Measurements from ENCODE around the gene CDYL2.
"Not testable (repeated sequence)": the region's sequence is repeated elsewhere in the genome, so short reads cannot be mapped to it uniquely, and the experiment has no call there.

The CDYL2 gene

DNA sequence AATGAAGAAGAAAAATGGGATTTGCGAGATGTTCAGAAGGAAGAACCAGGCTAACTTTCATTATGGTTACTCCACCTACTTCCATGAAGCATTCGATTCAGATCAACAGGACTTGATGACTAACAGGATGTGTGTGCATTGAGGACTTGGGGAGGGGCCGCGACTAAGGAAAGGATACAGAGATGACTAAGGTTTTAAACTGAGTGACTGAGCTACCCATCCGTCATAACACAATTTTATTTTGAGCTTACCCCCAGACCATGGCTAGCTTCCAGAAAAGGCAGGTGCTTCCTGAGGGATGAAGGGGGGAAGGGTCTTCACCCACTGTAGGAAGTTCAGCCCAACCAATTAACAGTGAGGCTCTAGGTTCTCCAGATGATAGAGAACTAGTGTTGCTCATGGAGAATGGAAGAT is 2.5 kb upstream of the CDYL2 start:
- DNase-seq = no peak

DNA sequence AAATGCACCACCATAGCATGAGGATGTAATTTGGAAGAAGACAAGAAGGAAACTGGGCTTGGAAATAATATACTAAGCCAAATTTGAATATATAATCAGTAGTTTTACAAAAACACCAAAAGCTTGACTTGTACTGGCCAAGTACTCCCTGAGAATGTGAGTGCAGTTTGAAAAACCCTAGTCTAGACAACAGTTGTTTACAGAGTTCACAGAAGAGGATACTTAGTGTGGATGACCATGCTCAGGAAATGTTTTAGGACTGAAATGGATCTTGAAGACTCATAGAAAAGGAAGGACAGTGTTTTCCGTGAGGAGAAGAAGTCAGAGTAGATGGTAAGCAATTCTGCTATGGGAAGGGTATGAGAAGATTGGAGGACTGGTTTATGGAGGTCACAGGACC is 1.9 kb upstream of the CDYL2 start:
- no peak for DNase-seq

DNA sequence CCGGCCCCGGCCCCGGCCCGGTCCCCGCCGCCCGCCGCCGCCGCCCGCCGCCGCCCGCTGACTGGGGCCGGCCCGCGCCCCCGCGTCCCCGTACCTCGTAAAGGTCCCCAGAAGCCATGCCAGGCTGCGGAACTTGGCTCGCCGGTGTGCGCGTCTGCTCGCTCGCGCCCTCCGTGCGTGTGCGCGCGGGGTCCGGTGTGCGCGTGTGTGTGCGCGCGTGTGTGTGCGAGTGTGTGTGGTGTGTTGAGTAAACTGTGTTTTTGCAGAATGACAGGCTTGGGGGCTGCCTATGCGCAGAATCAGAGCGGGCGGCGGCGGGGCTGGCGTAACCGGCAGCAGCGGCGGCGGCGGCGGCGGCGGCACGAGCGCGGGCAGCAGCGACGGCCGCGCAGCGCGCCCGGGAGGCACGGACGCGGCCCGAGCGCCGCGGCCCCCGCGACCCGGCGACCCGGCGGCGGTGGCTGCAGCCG is 307 bp downstream of the CDYL2 start:
- DNase-seq = no peak

DNA sequence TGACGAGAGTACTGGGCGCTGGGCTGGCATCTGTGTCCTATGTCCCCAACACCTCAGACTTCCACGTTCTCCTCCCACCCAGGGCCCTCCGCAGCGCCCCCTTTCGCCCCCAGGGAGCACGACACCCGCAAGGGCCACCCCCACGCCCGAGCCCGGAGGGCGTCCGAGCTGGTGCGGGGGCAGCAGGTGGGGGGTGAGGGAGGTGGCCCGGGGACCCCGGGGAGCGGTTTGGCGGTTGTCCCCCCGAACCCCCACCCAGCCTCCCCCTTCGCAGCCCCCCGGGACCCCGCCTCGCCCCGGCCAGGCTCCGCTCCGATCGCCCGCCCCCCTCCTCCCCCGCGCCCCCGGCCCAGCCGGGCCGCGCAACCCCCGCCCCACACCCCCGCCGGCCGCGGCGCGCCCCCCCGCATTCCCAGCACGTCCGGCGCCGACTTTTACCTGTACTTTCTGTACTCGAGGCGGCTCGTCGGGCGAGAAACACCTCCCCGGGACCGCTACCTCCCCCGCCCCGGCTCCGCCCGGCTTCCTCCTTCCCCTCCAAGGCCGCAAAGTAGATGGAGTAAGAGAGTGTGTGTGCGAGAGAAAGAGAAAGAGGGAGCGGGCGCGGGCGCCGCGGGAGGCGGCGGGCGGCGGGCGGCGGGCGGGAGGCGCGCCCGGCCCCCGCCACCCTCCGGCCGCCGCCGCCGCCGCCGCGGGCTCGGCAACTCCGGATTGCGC is 901 bp downstream of the CDYL2 start:
- DNase-seq = no peak

DNA sequence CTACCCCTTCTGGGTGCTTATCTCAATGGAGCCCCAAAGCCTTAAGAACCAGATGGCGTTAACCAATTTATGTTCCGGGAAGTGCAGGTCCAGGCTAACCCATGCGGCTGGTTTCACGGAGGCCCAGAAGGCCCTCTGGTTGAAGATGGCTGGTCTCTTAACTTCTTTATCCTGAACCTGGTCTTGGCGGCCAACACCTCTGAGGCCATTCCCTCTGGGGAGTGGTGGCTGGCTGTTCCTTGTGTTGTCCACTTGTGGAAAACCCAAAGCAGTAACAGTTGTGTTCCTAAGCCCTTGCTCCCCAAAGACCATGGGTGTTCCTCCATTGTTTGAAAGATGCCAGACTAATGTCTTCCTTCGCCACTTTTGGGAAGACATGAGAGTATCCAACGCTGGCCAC is 1.5 kb downstream of the CDYL2 start:
- no peak for DNase-seq

DNA sequence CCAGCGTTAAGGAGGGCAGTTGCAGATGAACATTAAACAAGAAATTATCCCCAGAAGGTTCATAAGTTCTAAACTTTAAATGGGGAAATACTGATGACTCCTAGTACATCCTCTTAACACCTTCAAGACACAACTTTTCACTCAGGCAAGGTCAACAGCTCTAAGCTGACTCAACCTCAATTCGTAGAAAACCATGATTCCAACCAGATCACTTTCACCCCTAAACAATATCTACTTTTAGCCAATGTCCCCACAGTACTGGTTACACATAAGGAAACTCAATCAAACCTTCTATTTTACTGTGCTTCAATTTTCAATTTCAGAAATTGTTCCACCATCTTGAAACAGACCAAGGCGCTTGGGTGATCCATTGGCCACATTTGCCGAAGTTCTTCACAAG is 2.3 kb downstream of the CDYL2 start:
- DNase-seq = no peak

DNA sequence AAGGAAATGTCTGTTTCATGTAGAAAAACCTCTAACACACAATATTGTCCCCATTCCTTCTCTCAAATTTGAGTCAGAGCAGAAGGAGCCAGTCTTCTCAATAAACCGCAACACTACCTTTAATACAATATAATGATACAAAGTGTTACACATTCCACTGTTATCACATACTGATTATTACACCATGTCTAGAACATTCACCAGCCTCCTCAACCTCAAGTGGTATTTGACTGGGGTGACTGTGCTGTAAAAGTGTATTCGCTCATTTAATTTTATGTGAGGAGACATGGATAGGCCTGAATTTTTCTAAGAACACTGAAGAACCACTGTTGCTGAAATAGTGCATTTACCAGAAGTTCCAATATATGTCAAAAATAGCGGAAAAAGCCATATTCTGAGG is 10.3 kb downstream of the CDYL2 start:
- no peak for DNase-seq

DNA sequence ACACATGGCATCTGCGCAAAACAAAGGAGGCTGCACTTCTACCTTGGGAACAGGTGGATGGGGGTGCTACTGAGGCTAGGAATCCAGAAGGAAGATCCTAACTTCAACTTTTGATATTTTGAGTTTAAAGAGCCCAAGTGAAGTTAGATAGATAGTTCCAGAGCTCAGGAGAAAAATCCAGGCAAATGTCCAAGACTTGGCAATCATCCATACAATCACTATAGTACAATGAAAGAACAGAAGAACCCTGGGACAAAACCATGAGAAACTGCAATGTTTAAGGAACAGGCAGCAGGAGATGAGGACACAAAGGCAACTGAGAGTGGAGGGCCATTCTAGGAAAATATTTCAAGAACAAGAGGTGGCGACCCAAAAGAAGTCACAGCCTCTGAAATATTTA is 12.4 kb downstream of the CDYL2 start:
- DNase-seq = no peak

DNA sequence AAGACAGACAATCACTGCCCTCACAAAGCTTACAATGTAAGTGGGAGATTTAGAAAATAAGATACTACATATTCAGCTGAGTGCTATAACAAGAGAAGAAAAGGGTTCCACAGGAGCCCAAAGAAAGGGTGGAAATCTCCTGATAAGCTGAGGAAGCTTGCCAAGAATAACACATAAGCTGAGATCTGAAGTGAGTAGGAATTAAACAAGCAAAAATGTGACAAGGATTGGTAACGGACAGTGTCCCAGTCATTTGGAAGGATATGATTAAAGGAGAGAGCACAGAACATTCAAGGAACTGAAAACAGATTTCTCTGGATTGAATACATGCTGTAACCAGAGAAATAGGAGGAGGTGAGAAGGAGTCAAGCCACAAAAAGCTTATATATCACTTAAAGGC is 13.0 kb downstream of the CDYL2 start:
- no peak for DNase-seq

DNA sequence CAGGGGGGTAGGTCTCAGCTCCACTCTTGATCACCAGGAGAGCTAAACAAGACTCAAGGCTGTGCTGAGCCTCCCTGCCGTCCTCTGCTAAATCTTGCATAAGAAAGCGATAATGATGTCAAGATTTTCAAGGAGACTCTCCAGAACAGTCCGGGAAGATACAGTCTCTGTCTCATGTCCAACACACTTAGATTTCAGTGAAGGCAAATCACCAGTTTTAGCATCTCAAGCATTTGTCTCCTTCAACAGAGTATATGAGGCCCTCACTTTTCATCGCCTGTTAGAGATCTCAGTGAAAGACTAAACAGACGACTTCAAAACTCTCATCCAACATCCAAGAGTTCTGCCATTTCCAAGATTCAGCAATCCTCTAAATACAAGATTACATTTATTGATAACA is 13.6 kb downstream of the CDYL2 start:
- no peak for DNase-seq

DNA sequence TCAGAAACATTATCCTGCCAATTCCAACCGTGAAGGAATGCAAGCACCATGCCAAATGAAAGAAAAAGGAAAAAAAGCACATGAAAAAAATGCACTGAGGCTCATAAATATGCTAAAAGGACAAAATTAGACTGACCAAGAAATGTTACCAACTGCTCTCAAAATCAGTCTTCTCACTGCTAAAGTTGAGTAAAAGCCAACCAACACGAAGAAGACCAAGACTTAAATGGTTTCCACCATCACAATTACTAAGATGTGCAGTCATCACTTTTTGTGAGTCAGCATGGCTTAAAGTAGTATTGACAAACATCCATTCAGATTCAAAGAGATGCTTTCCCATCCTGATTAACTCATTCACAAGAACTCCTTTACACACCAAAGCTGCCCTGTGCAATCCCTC is 16.4 kb downstream of the CDYL2 start:
- DNase-seq = no peak

DNA sequence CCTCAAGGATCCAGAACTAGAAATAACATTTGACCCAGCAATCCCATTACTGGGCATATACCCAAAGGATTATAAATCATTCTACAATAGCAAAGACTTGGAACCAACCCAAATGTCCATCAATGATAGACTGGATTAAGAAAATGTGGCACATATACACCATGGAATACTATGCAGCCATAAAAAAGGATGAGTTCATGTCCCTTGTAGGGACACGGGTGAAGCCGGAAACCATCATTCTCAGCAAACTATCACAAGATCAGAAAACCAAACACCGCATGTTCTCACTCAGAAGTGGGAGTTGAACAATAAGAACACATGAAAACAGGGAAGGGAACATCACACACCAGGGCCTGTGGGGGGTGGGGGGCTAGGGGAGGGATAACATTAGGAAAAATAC is 17.8 kb downstream of the CDYL2 start:
- DNase-seq = not testable (repeated sequence)

DNA sequence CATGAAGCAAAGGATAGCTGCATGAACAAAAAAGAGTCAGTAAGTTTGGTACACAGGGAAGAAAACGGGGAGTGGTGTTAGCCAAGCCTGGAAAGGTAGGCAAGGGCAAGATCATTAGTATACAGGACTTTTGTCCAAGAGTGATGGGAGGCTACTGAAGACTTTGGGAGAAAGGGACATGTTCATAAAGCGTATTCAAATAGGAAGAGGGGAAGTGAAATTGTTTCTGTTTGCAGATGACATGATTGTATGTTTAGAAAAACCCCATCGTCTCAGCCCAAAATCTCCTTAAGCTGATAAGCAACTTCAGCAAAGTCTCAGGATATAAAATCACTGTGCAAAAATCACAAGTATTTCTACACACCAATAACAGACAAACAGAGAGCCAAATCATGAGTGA is 19.4 kb downstream of the CDYL2 start:
- no peak for DNase-seq

DNA sequence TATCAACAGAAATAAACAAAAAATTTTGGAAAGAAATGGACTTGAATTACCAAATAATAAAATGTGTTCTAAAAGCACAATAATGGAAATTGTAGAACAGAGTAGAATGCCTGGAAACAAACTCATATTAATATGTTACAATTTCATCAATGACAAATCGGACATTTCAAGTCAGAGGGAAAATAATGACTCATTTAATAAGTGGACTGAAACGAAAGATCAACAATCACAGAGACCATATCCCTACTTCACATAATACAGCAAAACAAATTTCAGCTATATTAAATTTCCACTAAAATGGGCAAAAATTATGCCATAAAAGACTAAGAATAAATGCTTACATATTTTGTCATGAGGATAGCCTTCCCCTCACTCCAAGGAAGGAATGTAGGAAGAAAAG is 25.7 kb downstream of the CDYL2 start:
- DNase-seq = no peak

DNA sequence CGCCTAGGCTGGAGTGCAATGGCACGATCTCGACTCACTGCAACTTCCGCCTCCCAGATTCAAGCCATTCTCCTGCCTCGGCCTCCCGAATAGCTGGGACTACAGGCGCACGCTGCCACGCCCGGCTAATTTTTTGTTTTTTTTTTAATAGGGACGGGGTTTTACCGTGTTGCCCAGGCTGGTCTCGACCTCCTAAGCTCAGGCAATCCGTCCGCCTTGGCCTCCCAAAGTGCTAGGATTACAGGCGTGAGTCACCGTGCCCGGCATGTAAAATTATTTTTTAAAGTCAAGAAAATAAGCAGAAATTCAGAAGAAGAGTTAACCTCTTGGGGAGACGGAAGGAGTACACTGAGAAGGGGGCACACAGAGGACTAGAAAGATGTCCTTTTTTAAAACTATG is 27.5 kb downstream of the CDYL2 start:
- no peak for DNase-seq

DNA sequence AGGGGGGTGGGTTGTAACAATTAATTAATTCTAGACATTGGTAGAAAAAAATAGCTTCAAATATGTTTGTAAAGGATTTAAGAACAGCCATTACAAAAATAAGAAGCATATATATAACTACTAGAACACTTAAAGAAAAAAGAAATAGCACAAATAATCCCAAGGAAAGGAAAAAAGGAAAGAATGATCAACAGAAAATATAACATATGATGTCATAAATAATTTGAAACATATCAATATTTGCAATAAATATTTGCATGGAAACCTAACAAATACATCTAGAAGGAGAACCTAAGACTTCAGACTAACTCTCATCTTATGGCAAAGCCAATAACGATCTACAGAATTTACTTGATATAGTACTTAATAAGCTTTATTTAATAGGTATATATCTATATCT is 28.9 kb downstream of the CDYL2 start:
- DNase-seq = no peak

DNA sequence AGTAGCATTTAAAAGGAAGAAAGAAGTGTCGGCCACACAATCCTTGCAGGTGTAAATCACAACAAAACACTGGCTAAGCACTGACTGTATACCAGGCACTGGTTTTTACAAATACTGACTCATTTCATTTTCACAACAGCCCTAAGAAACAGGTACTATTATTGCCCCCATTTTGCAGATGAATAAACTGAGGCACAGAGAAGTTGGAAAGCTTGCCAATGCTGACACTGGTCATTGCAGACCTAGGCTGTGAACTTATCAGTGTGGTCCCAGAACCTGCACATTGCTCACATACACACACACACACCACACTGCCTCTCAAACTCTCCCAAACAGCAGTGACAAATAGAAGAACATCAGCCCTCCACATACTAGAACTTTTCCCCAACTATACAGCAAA is 37.6 kb downstream of the CDYL2 start:
- DNase-seq = no peak

DNA sequence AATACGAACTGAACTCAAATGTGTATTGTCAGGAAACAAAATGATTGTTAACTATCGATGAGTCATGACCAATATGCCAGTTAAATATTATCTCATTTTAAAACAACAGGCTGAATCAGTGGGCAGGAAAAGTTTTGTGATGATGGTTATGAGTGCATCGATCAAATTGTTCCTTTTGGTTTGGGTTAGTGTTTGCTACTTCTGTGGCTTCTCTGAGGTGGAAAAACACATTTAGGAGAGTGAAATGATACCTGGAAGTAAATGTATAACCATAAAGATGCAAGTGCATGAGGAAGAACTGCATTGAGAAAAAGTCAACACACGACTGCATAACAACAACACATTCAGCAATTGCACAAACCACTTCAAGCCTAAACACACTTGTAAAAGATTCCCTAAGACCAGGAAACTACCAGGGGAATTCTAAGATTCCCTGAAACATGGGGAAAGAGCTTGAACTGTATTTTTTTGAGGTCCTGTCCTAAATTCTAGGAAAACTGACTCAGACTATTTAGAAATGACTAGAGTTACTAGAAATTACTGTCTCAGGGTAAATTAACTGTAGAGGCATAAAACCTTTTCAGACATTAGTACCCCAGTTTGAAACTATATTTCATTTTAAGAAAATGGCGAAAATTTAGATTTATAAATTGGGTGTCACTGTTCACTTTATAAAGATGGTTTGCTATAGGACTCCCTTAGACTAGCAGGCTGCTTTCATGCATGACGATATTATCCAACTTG is 44.8 kb downstream of the CDYL2 start:
- no peak for DNase-seq

DNA sequence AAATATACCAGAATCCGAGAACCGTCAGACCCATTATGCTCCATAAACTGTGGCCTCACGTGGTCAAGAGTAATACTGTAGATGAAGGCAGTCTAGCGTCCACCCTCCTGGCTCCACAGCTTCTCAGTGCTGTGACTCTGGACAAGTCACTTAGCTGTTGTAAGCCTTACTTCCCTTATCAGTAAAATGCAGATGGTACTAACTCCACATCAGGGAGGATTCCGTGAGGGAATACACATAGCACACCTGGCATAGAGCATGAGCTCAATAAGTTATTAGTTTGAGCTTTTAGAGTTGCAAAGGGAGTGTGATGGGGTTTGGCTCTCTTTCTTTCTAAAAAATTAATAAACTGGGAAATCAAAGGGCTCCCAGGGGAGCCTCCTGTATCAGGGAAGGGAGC is 49.9 kb downstream of the CDYL2 start:
- DNase-seq = no peak

DNA sequence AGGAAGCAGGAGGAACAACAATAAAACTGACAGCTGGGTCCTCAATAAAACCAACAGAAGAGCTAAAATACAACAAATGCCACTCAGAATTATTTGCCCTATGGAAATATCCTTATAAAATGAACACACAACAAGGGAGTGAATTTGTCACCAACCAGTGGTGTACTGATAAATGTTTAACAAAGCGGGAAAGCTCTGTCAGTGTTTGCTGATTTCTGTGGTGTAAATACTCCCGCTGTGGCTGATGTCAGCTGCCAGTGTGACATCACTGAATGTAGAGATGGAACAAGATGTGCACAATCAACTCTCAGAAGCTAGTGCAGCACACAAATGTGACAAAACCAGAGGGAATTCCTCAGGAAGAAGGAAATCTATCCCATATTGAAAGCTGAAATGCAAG is 51.9 kb downstream of the CDYL2 start:
- DNase-seq = no peak

DNA sequence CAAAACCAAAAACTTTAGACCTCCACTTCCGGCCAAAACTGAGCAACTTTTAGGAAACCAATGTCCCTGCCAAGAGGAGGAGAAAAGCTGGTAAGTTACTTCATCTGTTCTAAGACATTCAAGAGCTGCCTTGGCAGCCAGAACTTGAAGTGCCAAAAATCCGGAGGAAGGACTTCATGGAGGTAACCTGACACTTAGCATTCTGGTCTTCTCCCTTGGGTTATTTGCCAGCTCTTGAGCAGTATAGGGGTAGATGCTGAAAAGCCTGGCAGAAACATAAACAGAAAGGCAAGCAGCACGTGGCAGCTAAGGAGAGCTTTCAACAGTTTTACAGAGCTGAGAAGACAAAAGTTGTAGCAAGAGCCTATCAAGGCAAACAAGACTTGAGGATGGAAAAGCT is 53.2 kb downstream of the CDYL2 start:
- no peak for DNase-seq

DNA sequence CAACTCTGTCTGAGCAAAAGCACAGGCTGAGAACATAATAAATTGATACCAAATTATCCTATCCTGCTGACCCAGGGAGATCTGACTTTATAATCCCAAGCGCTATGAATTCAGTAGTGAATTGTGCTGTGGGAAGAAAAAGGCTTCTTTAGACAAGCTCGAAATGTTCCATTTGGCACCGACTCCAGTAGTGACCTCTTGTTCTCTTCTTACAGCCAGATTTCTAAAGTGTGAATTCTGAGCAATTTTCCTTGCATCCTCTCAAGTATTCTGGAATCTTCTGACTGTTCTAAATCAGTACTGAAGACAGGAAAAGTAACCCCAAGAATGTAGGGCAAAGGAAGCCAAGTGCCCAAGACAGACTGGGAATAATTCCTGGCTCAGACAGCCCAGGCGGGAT is 58.2 kb downstream of the CDYL2 start:
- DNase-seq = no peak

DNA sequence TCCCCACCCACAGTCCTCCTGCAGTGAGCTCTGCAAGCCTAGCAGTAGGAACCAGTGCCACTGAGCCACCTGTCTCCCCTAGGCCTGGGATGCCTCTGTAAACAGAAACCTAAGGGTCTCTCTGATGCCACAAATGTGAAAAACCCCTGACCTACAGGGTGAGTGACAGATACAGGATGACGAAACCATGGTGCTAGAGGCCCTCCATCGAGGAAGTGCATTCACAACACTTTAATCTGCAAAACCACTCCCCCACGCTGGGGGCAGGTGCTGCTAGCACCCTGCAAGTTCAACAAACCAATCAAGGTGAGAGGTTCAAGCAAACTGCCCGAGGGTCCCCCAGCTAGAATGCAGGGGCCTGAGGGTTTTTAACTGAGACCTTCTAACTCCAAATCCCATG is 59.5 kb downstream of the CDYL2 start:
- DNase-seq = no peak

DNA sequence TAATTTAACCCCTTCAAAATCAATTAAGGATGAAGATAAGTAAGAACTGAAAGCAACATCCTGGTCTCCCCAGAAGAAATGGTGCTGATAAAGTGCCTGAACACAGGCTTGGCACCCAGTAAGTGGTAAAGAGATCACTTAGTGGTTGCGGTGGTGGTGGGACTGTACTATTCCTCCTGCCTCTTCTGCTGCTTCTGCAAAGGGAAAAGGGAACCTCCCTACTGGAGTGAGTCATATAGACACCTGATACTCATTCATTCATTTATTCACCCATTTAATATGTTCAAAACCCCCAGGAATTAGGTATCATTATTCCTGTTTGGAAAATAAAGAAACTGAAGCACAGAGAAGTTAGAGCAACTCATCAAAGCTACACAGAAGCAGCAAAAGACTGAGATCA is 60.6 kb downstream of the CDYL2 start:
- no peak for DNase-seq

DNA sequence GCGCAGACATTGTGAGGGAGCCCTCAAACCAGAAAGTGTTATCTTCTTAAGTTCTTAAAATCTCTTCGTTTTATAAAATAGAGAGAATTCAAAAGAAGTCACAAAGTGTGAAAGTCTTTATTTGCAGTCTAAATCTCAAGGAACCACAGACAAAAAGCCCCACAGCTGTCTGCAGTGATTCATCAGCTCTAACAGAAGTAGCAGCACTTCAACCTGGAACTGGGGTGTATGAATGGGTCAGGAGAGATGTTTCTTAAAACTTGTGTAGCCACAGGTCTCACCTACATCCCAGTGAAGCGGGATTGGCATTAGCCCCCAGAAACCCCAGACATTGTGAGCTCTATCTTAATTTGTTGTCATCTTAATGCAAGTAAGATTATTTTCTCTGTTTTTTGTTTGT is 61.1 kb downstream of the CDYL2 start:
- no peak for DNase-seq

Measured in NCI-H446 (cell line).